Neural progenitor cell (in vitro differentiated cells): ENCODE results near the gene VSIG10.

Experiments
- EZH2phosphoT487 ChIP-seq: fragments of 200-600 bp; sonication (generic); IDR thresholded peaks from 2 replicates; pipeline ENCODE4 v1.6.1; 2017; ENCODE audit warnings: antibody characterized with exemption
- TF ChIP-seq, protein P1 (sequence below): fragments of 200-600 bp; sonication (generic); IDR thresholded peaks from 2 replicates; pipeline ENCODE4 v1.5.1; 2017; ENCODE audit warnings: antibody characterized with exemption, mild to moderate bottlenecking

DNA sequence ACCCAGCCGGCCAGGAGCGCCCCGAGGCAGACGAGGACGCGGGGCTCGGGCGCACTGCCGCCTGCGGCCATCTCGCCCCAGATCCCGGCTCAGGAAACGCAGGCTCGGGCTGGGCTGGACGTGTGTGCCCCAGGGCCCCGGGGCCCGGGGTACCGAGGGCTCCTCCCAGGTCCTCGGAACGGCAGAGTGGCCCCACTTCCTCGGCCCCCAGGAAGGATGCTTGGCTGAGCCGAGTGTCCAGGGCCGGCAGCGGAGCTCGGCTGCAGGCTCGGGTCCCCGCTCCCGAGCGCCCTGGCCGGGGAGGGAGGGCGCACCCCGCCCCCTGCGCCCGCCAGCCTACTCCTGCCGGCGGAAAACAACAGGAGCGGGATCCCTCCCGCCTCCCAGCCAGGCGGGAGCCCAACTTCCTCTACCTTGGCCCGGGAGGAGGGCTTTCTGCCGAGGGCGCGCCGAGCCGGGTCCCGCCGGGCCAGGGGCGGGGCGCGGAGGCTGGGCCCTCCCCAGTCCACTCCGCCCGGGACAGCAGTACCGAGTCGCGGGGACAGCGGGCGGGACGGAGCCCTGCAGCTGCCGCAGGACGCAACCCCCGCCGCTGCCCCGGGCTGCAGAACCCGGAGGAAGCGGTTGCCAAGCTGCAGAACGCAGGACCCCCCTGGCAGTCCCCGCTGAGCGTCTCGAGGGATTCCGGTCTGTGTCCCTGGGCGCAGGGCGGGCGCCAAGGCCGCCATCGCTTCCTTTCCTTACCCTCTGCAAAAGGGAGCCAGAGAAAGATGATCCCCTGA, at the start of gene VSIG10:
- TF ChIP-seq, protein P1, sequence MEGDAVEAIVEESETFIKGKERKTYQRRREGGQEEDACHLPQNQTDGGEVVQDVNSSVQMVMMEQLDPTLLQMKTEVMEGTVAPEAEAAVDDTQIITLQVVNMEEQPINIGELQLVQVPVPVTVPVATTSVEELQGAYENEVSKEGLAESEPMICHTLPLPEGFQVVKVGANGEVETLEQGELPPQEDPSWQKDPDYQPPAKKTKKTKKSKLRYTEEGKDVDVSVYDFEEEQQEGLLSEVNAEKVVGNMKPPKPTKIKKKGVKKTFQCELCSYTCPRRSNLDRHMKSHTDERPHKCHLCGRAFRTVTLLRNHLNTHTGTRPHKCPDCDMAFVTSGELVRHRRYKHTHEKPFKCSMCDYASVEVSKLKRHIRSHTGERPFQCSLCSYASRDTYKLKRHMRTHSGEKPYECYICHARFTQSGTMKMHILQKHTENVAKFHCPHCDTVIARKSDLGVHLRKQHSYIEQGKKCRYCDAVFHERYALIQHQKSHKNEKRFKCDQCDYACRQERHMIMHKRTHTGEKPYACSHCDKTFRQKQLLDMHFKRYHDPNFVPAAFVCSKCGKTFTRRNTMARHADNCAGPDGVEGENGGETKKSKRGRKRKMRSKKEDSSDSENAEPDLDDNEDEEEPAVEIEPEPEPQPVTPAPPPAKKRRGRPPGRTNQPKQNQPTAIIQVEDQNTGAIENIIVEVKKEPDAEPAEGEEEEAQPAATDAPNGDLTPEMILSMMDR, result peak; percentile 7
- TF ChIP-seq EZH2phosphoT487, result no peak
